ENCODE data around the gene FNIP1.

DNA sequence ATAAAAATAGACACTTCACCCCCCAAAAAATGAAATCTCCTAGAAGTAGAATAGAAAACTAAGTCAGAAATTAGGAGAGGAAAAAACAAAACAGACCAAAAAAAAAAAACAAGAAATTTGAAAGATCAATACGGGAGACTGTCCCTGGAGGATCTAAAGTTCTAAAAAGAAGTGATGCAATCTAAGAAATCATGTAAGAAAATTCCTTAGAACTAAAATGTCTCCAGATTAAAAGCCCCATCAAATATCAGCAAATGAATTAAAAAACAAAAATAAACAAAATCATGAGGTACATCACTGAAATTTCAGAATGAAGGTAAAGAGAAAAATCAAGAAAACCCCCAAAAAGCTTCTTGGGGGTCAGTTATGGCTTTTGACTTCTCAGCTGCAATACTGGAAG is 13.5 kb downstream of the FNIP1 start:
- no peak for TF ChIP-seq EZH2phosphoT487 (IDR thresholded peaks at IDR 0.05; ENCODE audit: insufficient read depth, low read depth)
- TF ChIP-seq EZH2 (IDR thresholded peaks at IDR 0.05; ENCODE audit: insufficient read depth, poor library complexity, severe bottlenecking): no peak

Measured in GM23248 (cell line).